Measurements from ENCODE around the gene HOXB1. TPM values are rescaled to one million over a fixed set of nuclear protein-coding genes. Genes with fewer than 3 reads are reported as not detected.

Gene HOXB1
- total and polyA plus RNA-seq, 4 donors = not detected

DNA sequence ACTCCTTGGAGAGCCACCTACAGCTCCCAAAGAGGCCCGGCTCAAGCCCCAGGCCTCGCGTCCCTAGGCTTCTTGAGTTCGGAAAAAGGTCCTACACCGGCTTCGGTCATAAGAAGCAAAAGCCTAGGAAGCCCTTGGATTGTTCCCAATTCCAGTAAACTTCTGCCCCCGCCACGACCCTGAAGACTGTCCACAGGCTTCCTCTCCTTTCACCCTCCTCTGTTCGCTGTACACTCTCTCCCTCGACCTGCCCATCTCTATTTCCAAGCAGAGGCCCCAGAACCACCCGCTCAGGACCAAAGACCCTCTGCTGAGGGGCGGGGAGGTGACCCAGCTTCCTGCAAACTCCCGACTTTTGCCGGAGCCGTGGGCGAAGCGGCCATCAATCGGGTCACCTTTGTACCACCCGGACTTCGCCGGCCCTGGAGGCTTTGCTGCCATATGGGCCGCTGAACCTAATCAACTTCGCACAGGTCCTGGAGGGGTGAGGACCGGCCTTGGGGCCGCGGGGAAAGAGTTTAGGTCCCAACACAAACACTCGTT lies 11.4 kb upstream of the HOXB1 start:
- no peaks in the 10 kb centered on the region for H3K36me3 ChIP-seq (ENCODE audit: control insufficient read depth in 4 of 4, insufficient read depth in 3 of 4, low read depth in 1 of 4, low read length in 3 of 4)
- H3K4me1 ChIP-seq (ENCODE audit: control insufficient read depth in 4 of 4, insufficient read depth in 4 of 4, low read length in 3 of 4) = peaks cover 0 to 9% (median 3%) of the 10 kb centered on the region in 4 donors
- no peaks in the 10 kb centered on the region for H3K9me3 ChIP-seq (ENCODE audit: control insufficient read depth in 4 of 4, low read length in 3 of 4)
- H3K27ac ChIP-seq (ENCODE audit: low read depth in 1 of 2, low read length in 2 of 2) = peak overlapping the region; percentile 72 to 81
- peak overlapping the region in 2 of 3 donors; percentile 8 to 18 for H3K4me3 ChIP-seq (ENCODE audit: low read depth in 1 of 3, low read length in 3 of 3)
- H3K9ac ChIP-seq (ENCODE audit: low read depth in 1 of 2, low read length in 2 of 2) = peak overlapping the region in 1 of 2 donors; percentile 58
- H3K27me3 ChIP-seq (ENCODE audit: control insufficient read depth in 4 of 4, insufficient read depth in 4 of 4, low read length in 3 of 4) = peaks cover 2 to 14% (median 3%) of the 10 kb centered on the region in 4 donors
- DNase-seq (ENCODE audit: low spot score) = peak; percentile 58
- WGBS = 16% methylated on average over 27 of the region's 27 CpGs
- TF ChIP-seq, protein P1, sequence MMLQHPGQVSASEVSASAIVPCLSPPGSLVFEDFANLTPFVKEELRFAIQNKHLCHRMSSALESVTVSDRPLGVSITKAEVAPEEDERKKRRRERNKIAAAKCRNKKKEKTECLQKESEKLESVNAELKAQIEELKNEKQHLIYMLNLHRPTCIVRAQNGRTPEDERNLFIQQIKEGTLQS (IDR thresholded peaks at IDR 0.05) = no peak
- TF ChIP-seq FOXA2 (IDR thresholded peaks at IDR 0.05) (no peak), HNF4G (IDR thresholded peaks at IDR 0.05) (no peak), RAD21 (IDR thresholded peaks at IDR 0.05) (no peak), SP1 (IDR thresholded peaks at IDR 0.05) (no peak), JUND (IDR thresholded peaks at IDR 0.05) (no peak), FOXA1 (IDR thresholded peaks at IDR 0.05) (no peak), RXRA (IDR thresholded peaks at IDR 0.05) (no peak), NR2F2 (IDR thresholded peaks at IDR 0.05) (no peak), TAF1 (conservative IDR thresholded peaks at IDR 0.05) (no peak), HNF4A (conservative IDR thresholded peaks at IDR 0.05) (no peak)
- TF ChIP-seq, protein P2, sequence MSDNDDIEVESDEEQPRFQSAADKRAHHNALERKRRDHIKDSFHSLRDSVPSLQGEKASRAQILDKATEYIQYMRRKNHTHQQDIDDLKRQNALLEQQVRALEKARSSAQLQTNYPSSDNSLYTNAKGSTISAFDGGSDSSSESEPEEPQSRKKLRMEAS (IDR thresholded peaks at IDR 0.05) = no peak
- TF ChIP-seq, protein P3, sequence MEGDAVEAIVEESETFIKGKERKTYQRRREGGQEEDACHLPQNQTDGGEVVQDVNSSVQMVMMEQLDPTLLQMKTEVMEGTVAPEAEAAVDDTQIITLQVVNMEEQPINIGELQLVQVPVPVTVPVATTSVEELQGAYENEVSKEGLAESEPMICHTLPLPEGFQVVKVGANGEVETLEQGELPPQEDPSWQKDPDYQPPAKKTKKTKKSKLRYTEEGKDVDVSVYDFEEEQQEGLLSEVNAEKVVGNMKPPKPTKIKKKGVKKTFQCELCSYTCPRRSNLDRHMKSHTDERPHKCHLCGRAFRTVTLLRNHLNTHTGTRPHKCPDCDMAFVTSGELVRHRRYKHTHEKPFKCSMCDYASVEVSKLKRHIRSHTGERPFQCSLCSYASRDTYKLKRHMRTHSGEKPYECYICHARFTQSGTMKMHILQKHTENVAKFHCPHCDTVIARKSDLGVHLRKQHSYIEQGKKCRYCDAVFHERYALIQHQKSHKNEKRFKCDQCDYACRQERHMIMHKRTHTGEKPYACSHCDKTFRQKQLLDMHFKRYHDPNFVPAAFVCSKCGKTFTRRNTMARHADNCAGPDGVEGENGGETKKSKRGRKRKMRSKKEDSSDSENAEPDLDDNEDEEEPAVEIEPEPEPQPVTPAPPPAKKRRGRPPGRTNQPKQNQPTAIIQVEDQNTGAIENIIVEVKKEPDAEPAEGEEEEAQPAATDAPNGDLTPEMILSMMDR (IDR thresholded peaks at IDR 0.05; ENCODE audit: low read depth, low read length, missing input control) = no peak
- TF ChIP-seq, protein P4, sequence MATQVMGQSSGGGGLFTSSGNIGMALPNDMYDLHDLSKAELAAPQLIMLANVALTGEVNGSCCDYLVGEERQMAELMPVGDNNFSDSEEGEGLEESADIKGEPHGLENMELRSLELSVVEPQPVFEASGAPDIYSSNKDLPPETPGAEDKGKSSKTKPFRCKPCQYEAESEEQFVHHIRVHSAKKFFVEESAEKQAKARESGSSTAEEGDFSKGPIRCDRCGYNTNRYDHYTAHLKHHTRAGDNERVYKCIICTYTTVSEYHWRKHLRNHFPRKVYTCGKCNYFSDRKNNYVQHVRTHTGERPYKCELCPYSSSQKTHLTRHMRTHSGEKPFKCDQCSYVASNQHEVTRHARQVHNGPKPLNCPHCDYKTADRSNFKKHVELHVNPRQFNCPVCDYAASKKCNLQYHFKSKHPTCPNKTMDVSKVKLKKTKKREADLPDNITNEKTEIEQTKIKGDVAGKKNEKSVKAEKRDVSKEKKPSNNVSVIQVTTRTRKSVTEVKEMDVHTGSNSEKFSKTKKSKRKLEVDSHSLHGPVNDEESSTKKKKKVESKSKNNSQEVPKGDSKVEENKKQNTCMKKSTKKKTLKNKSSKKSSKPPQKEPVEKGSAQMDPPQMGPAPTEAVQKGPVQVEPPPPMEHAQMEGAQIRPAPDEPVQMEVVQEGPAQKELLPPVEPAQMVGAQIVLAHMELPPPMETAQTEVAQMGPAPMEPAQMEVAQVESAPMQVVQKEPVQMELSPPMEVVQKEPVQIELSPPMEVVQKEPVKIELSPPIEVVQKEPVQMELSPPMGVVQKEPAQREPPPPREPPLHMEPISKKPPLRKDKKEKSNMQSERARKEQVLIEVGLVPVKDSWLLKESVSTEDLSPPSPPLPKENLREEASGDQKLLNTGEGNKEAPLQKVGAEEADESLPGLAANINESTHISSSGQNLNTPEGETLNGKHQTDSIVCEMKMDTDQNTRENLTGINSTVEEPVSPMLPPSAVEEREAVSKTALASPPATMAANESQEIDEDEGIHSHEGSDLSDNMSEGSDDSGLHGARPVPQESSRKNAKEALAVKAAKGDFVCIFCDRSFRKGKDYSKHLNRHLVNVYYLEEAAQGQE (IDR thresholded peaks at IDR 0.05) = no peak
- TF ChIP-seq, protein P5, sequence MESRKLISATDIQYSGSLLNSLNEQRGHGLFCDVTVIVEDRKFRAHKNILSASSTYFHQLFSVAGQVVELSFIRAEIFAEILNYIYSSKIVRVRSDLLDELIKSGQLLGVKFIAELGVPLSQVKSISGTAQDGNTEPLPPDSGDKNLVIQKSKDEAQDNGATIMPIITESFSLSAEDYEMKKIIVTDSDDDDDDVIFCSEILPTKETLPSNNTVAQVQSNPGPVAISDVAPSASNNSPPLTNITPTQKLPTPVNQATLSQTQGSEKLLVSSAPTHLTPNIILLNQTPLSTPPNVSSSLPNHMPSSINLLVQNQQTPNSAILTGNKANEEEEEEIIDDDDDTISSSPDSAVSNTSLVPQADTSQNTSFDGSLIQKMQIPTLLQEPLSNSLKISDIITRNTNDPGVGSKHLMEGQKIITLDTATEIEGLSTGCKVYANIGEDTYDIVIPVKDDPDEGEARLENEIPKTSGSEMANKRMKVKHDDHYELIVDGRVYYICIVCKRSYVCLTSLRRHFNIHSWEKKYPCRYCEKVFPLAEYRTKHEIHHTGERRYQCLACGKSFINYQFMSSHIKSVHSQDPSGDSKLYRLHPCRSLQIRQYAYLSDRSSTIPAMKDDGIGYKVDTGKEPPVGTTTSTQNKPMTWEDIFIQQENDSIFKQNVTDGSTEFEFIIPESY (IDR thresholded peaks at IDR 0.05) = no peak
